COLO829 (cell line): ENCODE data around the gene MDGA2.

Experiments
- DNase-seq: peaks from one replicate; pipeline ENCODE4 v3.0.0; 2012; ENCODE audit warnings: low spot score

MDGA2 gene

DNA sequence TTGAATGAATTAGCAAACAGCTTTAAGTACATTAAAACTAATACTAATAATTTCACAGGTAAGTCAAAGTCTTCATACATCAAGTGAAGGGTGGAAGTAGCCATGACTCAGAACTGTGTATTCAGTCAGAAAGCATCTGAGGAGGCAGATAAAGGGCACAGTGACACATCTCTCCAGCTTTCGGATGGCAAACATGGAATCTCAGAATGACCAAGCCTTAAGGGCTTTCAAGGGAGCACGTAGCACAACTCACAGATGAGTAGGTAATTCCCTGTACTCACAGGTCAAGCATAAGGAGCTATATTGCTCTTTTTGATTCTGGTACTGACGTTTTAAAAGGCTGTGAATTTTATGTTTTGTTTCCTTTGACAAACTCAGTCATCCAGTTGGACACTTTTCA, 56.0 kb downstream of the MDGA2 start:
- DNase-seq: no peak

DNA sequence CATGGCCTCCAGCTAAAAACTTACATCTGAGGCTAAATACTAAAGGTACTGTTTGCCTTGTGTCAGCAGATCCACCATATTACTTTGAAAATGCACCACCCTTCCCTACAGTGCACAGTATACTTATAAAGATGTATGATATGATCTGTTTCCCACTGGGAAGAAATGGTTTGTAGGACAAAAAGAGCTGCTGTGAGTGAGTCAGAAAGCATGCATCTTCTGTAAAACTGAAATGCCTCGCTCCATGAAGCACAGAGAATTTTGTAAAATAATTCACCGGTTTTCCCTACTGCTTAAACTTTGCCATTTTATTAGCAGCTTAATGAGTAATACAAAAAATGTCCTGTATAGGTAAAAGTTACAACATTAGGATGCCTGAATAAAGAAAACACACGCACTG, 68.8 kb downstream of the MDGA2 start:
- no peak for DNase-seq

DNA sequence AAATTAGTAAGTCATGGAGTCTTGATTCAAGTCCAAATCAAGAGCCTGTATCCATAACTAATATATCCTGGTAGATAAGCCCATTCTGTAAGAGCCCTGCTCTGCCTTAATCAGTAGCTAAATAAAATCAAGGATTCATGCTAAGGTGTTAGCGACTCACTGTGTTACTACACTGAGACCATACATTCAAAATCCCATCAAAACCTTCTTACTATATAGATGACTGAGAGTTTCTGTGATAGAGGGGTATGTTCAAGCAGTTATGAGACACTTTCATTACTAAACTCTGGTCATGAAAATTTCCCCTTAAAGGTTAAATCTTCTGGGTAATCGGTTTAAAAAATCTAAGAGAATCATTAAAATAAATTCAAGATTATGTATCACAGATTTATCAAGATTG, 78.5 kb downstream of the MDGA2 start:
- DNase-seq: no peak

DNA sequence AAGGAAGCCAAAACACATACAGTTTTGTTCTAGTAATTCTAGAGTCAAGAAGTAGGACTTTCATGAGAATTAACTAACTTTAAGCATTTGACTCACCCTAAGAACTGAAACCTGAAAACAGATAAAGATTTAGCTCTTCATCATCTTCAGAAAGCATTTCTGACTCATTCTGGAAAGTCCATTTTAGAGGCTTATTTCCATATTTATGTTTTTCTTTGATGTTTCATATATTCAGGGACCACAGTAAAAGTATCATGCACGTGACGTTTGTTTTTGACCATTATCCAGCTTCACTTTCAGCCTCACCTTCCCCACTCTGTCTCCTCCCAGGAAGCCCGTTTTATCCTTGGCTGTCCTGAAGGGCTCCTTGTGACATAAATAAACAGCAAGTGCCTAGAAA, 79.2 kb downstream of the MDGA2 start:
- no peak for DNase-seq

DNA sequence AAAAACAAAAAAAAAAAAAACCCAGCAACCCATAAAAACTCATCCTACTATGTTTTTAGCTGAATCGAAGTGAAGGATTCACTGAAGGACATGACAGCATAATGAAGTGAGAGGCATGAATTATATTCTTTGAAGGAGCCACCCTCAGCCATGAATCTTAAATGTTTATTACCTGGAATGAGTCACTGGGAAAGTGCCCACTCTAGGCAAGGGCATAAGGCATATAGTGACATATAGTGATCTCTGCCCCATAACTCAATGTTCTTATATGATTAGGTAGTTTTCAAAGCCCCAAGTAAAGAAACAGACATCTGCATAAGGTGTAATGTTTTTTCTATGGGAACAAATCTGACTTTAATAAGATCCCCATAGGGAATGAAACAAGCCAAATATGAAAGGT, 79.9 kb downstream of the MDGA2 start:
- no peak for DNase-seq

DNA sequence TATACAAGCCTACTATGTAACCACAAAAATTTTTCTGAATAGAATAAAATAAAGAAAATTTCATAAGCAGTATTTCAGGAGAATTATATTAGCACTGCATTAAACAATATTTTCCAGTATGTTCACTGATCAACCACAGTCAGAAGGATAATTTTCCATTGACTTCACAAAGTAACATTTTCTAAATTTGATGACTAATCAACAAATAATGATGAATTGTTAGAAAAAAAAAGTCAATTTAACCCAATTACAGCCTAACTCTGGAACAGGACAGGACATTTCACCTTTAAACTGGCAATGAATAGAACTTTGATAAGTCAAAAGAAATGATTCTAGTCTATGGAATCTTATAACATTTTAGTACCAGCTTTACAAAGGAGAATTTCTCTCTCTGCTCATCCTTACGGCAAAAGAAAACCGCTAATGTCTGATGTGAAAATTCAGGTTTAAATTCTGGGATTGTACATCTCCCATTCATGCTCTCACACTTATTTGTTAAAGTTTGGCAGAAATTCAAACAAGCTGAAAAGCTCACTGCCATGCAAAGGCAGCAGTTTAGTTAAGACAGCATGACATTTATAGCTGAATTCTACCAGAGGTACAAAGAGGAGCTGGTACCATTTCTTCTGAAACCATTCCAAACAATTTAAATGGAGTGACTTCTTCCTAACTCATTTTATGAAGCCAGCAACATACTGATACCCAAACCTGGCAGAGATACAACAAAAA, 84.5 kb downstream of the MDGA2 start:
- DNase-seq: no peak

DNA sequence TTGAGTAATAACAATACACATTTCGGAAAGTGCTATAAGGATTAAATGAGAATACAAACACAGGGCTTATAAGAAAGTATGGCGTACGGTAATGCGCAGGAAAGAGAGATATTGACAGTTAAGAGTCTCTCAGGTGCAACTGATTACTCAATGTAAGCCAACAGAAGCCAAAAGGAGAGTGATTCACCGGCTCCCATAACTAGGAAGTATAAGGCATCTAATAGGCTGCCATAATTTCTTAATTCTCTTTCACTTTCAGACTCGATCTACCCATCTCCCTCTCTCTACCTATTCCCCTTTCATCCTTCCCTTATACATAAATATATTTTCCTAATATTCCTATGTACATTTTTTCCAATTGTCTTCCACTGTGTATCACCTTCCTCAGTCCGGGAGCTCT, 90.0 kb downstream of the MDGA2 start:
- DNase-seq: no peak

DNA sequence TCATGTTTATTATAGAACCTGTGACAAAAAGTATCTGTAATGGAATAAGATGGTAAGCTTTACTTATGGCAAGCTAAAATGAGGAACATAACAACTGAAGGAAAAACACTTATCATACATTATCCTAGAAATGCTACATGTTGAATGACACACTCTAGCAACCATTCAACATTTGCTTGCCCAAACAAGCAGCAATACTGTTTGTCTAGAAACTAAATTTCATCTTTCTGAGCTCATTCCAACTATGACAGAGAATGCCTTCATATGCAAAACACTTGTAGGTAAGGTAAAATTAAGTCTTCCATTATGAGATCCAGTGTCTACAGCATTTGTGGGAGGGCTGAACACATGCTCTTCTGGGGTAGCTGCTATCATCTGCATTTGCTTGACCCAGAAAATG, 108.1 kb downstream of the MDGA2 start:
- no peak for DNase-seq

DNA sequence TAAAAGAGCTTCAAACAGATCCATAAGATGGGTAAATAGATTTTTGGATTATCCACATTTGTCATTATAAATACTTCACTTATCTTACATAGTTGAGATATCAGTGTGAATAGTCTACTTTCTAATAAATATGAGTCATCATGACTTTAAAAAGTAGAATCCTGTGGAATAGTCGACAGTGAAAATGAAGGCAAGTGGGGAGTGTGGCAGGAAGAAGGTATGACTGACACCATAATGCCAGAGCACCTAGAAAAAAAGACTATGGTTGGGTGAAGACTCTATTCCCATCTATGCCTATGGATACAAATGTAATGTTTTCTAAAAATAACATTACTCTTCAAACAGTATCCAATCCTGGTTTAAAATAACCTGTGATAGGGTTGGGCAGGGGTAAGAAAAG, 117.5 kb downstream of the MDGA2 start:
- no peak for DNase-seq

DNA sequence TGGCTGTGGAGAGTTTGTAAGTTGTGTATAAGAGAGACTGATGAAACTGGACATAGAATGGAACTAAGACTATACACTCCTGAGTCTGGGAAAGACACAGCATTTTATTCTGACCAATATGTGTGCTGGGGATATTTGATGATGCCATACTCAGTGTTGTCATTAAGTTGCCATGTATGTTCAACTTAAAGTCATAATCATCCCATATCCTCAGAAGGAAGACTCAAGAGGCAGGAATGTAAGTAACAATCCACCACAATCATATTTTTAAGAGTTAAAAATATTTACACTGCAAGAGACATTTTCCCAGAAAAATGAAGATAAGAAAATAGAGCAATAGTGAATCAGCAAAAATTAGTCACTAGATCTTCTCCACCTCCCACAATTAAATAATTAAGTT, 120.1 kb downstream of the MDGA2 start:
- DNase-seq: no peak

DNA sequence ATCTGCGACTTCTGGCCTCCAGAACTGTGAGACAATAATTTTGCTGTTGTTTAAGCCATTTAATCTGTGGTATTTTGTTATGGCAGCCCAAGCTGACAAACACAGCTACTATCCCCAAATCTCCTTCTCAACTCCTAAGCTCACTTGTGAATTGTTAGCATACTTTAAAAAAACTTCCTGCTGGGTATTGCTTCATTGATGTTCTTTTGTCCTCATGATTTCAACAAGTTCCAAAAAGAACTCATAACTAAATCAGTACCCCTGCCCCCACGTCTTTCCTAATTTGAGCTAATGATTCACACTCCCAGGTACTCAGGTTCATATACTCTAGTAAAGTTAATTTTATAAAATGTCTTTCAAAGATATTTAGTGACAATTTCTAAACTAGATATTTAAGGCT, 125.5 kb downstream of the MDGA2 start:
- DNase-seq: no peak

DNA sequence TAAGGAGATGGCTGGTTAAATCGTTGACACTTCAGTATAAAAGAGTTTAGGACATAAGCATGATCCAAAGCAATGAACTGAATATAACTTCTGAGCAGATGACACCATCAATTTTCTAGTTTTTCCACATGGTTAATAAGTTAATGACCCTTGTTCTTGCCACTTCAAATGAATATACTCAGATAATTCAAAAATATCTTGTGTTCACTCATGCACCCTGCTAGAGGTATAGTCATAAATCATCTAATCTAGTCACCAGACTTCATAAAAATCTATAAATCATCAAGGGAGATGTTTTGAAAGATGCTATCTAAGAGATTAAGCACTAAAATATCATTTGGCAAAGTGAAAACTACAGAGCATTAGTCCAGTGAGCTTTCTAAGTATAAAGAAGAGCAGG, 131.9 kb downstream of the MDGA2 start:
- no peak for DNase-seq

DNA sequence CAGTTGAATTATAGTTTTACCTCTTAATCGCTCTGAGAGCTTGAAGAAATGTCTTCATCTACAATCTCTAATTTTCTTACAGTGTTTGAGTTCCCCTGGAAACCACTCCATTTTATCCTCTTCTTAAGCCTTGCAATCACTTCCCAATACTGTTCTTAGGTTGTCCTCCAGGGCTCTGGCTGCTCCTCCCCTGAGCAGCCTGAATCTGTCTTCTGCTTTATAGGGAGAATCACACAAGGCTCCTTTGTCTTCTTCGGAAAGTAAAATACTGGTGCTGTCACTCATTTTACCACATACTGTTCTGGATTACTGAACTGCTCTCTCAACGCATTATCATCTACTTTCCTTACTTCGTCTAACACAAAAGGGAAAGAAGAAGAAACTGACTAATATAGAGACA, 133.7 kb downstream of the MDGA2 start:
- peak; percentile 82 for DNase-seq

DNA sequence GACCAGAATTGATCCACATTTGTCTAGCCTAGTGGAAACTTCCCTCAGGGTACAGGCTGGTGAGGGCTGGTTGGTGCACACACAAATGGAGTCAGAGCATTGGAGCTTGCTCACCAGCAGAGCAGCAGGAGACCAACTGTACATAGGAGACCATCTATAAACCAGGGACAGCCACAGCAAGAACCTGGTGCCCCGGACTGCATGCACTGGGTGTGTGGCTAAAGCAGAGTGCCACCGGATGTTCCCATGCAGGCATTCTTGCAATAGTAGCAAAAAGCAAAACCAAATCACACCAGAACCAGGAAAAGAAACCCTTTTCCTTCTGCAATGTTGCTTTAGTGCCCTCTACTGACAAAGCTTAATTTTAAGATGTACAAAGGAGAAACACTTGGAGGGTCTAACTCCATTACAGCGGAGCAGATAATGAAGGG, 136.4 kb downstream of the MDGA2 start:
- peak; percentile 50 for DNase-seq

DNA sequence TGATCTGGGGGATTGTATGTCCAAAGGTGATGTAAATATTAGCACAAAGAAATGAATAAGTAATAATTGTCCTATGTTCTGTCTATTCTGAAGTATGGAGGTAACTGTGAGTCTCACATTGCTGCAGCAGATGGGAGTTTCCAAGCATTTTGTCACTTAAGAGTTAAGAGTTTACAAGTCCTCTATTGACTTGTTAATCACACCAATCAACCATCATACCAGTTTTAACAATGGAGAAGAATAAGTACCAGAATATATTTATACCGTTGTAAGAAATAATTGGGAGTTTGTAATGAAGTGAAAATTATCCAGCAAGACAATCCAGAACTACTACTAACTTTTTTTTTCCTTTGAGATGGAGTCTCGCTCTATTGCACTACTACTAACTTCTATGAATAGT, 139.1 kb downstream of the MDGA2 start:
- no peak for DNase-seq

DNA sequence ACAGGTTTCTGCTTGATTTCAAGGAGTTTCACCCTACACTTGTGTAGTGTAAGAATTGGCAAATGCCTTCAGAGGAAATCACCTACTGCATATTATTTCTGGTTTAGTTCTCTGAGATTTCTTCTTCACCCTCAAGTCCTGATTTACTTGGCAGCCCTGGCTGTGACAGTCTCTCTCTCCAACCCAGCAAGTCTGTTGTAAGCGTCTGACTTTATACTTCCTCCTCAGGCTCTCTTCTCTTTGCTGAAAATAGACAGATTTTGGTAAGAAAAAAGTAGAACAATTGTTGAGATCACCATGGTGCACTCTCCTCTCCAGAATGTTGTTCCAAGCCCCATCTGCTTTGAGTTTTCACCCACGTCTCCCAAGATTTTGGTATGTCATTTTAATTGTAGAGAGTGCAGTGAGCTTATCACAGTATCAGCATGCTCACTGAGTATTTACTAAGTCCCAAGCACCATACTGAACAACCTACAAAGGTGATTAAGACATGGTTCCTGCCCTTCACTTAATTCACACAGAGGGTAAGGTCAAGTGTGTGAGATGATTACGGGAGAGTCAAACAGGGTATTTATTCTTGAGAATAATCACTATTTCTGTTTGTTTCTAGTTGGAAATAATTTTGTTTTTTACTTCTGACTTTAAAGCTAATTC, 148.7 kb downstream of the MDGA2 start:
- DNase-seq: no peak

DNA sequence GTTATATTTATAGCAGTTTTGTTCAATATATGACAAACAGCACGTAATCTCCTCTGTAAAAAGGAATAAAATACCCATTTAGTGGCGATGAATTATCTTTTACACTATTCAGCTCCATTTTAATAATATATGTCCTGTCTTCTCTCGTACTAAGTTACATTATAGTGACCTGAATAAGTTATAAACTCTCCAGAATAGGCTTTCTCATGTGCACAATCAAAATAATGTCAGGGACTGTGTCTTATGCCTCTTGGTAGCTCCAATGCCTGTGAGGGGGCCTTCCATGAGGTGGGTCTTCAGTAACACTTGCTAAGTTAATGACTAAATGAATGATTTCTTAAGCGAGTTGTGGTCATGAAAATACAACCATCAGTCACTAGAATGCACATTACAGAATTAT, 150.9 kb downstream of the MDGA2 start:
- no peak for DNase-seq

DNA sequence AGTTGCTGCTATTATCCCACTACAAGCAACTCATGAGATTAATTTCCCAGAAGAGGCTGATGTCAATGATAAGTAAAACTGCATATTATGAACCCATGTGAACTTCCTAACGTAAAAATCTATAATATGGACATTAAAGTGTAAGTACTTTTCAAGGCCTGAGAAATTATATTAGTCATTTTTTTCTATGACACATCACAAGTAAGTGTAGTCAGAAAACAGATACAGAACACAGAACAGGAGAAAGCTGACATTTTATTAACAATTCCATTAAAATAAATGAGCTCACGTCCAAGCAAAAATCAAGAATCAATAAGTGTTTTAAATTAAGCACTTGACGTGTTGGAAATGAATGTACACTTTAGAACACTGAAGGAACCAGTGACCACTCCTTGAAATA, 155.0 kb downstream of the MDGA2 start:
- DNase-seq: no peak

DNA sequence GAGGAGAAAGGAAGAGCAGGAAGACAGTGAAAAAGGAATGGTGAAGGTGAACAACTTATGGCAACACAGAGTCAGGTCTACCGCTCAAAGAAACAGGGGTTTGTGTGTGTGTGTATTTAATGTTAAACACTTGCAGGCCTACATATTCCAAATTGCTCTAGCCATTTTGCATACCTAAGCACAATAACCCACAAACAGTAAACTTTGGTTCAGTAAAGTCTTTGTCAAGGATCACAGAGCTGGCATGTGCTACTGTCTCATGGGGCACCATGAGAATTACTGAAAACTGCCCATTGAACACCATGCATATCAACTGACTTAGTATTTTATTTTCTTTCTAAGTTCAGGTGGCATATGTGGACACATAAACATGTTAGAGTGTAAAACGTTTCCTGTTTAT, 163.6 kb downstream of the MDGA2 start:
- DNase-seq: no peak

DNA sequence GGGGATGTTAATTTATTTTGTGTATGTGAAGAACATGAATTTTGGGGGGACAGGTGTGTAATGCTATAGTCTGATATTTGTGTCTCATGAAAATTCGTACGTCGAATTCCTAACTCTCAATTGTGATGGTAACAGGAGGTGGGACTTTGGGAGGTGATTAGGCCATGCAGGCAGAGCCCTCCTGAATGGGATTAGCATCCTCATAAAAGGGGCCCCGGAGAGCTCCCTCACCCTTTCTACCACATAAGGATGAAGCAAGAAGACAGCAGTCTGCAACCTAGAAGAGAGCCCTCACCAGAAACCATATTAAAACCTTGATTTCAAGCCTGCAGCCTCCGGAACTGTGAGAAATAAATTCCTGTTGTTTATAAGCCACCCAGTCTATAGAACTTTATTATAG, 165.4 kb downstream of the MDGA2 start:
- no peak for DNase-seq

DNA sequence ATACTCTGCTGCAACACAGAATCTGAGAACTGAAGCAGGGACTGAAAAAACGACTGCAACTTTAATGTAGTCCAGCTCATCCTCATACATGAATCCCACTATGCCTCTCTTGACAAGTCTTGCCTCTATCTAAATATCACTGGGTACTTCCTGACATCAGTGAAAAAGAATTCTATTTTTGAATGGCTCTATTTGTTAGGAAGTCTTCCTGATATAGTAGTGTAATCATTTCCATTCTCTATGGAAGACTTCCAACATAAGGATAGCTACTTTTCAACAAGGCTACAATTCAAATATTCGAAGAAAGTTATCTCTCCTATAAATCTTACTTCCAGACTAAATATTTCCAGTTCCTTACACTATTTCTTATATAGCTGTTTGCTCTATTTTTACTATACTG, 167.5 kb downstream of the MDGA2 start:
- peak; percentile 73 for DNase-seq

DNA sequence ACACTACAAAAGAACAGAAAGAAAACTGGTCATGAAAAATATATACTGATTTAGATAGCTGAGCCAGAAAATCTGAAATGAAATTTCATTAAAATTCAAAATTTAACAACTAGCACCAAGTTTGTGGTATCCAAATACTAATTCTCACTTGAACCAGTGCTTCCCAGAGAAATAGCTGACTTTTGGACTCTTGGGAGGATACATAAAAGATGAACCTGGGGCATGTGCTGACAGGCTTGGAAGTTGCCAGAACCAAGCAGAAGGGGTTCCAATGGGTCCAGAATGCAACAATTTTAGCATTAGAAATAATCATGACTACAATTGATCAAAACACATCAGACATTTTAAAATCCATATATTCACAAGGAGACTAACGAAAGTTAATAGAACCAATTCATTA, 175.0 kb downstream of the MDGA2 start:
- DNase-seq: no peak

DNA sequence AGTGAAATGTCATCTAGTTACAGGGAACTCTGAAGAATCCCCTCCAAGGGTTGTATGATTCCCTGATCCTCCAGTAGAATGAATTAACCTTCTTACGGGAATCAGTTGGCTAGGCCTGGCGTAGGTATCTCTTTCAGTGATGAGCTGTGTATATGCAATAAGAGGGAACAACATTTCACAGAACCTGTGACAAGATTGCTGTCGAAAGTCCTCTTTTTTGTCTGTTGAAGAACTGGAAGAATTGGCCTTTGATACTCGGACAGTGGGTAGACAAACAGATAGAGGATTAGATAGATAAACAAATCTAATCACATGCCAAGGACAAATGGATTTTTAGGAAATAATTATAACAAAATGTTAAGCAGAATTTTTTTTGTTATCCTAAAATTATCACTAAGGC, 184.6 kb downstream of the MDGA2 start:
- DNase-seq: no peak

DNA sequence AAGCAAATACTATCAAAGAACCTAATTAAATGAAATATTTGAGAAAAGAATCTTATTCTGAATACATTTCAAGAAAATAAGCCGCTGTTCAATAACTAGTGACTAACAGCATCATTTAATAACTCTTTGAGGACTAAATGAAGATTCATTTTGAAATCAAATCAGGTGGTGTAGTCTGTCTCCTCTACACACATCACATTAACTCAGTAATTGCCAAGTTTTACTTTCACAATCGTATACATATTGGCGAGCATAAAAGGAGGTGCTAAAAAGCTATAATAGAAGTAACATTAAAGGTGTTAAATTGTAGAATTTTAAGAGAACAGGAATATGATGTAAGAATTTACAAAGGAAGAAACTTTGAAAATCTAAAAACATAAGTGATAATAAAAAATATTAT, 185.1 kb downstream of the MDGA2 start:
- no peak for DNase-seq
